Cardiac septum (tissue), 1 donor: ENCODE results near the gene HMX1. TPM values are rescaled to one million over a fixed set of nuclear protein-coding genes. Genes with fewer than 3 reads are reported as not detected.

Experiments used
- DNase-seq: peaks from one replicate; pipeline ENCODE4 v3.0.0-alpha.2; 2020; ENCODE audit warnings: low spot score
- intact Hi-C: fragments of 100-400 bp; cut with DNase I; formaldehyde crosslinking; loops from one replicate; pipeline ENCODE4 v1.14.0; 2022
- total RNA-seq: library from RNA; stranded (reverse); fragmentation: NEBNext Ultra II Directional; extraction: Animal tissue kit (Norgen Biotek cat#: 25700); gene quantifications from one replicate; pipeline ENCODE4 v1.2.1, GENCODE V29; 2021
- donor health status: DM: no; HTN: no; CAD: no.

HMX1 gene
- total RNA-seq, 1 donor from 2014 or later: not detected

DNA sequence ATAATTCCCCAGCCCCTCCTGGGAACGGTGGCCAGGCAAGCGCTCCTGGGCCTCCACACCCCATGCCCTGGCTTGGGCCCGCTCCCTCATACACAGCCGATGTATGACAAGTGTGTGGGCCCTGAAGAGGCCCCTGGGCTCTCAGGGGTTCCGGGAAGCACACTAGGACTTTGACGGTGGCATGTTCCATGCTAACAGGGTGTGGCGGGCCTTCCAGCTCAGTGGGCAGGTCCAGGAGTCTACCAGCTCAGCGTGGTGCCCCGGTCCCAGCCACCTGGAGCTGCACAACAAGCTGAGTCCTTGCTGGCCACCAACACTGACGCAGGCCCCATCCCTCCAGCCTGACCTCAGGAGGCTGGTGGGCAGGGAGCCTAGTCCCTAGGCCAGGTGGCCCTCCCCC lies 24.4 kb upstream of the HMX1 start:
- intact Hi-C loops: no loop called here
- no peak for DNase-seq

GRCh38 chr4:8895295-8895694 lies 23.7 kb upstream of the HMX1 start:
- intact Hi-C loops: no loop called here
- no peak for DNase-seq

DNA sequence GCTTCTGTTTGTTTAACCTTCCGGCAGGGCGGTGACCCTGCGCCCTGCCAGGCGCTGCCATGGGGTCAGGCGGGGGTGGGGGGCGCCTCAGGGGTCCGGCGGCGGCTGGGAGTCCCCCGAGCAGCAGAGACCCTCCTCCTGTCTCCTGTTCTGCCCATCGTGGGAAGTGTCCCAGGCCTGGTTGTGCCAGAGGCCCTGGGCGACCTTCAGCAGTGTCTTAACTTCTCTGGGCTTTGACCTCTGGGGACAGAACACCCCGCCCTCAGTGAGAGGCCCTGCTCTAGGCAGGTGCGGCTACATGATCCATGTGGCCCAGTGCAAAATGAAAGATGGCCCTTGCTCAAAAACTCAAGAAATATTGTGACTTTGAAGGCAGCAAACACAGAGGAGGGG lies 22.8 kb upstream of the HMX1 start:
- intact Hi-C loops: no loop called here
- DNase-seq: no peak

DNA sequence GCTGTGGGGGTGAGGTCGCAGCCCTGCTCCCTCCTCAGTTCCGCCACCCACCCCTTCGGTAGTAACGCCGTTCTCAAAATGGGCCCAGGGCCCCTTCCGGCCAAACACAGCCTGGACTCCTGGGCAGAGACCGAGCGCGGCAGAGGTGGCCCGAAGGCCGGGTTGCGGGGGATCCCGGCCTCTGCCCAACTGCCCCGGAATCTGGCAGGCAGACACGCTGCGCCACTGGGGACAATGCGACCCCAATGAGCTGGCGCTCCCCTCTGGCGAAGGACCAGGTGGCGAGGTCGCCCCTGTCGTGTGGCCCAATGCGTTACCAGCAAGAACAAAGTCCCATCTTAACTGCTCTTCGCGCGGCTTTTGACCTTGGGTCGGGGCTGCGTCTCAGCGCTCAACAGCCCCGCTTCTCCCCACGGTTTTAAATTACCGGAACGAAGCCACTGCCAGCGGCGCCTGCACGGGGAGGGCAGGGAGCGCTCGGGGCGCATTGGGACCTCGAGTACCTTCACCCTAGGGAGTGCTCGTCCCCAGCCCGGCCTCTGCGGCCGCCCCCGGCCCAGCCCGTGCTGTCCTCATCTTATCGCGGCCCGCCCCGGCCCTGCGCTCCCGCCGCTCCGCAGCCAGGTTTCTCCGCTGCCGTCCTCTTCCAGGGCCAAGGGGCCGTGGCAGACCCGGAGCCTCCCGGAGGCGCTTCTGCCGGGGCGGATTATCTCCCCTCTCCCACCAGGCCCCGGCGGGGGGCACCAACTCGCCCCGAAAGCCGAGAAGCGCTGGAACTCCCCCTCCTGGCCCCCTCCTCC lies 22.2 kb upstream of the HMX1 start:
- no peak for DNase-seq
- intact Hi-C loops: no loop called here

DNA sequence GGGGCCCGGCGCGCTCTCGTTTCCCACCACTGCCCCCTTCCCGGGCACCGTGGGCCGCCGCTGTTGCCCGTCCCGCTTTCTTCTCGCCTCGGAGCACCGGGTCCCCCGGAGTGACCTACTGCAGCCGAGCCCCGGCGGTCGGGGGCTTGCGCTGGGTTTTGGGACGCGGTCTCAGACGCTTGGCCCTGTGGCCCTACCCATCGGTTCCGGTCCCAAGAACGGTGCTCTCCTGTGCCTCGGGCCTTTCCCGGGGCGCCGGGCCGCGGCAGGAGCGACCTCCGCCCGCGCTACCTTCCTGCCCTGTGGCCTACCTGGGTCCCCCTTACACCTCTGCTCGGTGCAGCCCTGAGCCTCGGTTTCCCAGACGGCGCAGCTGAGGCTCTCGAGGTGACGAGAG lies 21.6 kb upstream of the HMX1 start:
- no peak for DNase-seq
- intact Hi-C loops: no loop called here

GRCh38 chr4:8892556-8893226 lies 21.1 kb upstream of the HMX1 start:
- DNase-seq: no peak
- intact Hi-C loops: no loop called here

- intact Hi-C loops: no loop called here
- no peak for DNase-seq
Observed at GRCh38 chr4:8891646-8892555, 20.3 kb upstream of the HMX1 start.

DNA sequence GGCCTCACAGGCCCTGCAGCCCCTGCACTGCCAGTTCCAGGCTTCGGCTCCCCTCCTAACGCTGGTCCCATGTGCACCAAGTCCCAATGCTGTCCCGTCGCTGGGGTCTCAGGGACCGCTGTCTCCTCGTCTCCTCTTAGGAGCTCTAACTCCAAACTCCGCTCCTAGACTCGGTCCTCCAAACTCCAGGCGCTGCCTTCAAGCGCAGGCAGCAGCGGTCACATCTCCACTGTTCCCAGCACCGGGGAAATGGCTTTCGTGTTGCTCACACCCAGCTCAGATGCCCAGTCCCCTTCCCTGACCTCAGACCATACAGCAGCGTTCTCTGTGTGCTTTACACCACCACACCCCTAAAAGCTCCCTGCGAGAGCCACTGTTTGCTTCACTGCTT lies 19.6 kb upstream of the HMX1 start:
- DNase-seq: no peak
- intact Hi-C loops: no loop called here

DNA sequence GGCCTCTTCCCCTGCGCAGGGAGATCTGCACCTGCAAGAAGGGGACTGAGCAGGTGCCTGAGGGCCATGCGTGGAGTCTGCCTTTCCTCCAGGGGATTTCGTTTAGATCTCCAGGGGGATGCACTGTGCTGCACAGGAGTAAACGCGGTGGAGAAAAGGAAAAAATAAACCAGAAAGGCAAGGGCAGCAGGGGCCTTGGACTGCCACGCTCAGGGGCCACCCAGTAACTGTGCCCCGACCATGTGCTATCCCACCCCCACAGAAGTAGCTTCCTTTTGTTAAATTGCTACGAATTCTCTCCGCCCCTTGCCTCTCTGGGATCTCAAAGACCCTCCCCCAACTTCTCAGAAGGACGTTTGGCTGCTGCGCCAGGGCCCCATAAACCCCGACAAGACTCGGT lies 17.2 kb upstream of the HMX1 start:
- intact Hi-C loops: loop anchor here (10.0 kb wide), 1 partner anchor 284 kb away; no protein-coding TSS in a partner anchor
- no peak for DNase-seq

DNA sequence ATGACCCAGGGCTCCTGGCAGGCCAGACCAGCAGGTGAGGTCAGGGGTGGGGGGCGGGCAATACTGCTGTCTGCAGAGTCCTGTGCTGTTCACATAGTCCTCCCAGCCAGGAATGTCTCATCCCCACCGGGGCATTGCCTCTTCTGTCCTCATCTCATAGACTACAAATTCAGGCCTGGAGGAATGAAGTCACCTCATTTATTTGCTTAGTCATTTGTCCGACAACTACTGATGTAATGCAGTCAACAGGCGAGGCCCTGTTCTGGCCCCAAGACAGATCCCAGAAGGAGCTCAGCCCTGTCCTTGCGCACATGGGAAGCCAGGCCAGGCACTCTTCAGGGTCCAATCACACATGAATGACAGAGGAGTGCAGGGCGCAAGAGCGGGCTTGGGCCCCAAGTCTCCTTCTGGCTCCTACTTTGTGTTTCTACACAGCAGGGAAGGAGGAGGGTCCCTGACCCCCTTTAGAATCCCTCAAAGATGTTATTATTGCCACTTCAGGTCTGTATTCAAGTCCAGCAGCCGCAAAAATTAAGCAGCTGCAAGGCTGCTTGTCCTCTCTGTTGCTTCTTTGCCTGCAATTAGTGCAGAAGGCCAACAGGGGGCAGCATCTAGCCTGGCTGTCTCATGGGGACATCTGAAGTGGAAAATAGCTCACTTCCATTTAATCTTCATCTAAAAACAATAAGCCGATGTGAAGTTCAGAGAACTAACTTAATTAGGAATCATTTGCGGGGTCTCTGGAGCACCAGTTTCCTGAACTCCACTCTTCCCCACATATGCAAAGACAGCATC lies 15.2 kb upstream of the HMX1 start:
- DNase-seq: no peak
- intact Hi-C loops: loop anchor here (10.0 kb wide), 1 partner anchor 282 kb away; no protein-coding TSS in a partner anchor

DNA sequence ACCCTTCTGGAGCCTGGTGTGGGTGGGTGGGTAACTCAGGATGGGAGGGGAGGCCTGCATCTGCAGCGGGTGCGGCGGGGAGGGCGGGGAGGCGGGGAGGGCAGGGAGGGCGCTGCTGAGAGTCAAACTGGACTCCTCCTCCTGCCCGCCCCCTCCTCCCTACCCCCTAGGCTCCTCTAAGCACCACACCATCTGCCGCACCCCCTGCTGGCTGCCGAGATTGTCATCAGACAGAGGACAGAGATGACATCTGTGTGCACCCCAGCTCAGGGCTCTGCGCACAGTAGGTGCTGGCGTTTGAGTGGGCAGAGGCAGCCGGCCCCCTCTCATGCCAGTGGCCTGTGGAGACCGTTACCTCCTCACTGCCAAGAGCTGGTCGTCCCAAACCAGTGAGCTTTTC lies 10.6 kb upstream of the HMX1 start:
- DNase-seq: no peak
- intact Hi-C loops: loop anchor here (10.0 kb wide), 1 partner anchor 277 kb away; no protein-coding TSS in a partner anchor

- intact Hi-C loops: loop anchor here (10.0 kb wide), 1 partner anchor 276 kb away; no protein-coding TSS in a partner anchor
Observed at GRCh38 chr4:8880851-8881250, 9.2 kb upstream of the HMX1 start.

GRCh38 chr4:8879574-8879973 lies 7.9 kb upstream of the HMX1 start:
- intact Hi-C loops: no loop called here
- DNase-seq: no peak

More at GRCh38 chr4:8880851-8881250, 9.2 kb upstream of the HMX1 start:
- DNase-seq: no peak

GRCh38 chr4:8878421-8878820 lies 6.8 kb upstream of the HMX1 start:
- DNase-seq: no peak
- intact Hi-C loops: no loop called here

GRCh38 chr4:8877780-8878040 lies 6.1 kb upstream of the HMX1 start:
- DNase-seq: no peak
- intact Hi-C loops: no loop called here

DNA sequence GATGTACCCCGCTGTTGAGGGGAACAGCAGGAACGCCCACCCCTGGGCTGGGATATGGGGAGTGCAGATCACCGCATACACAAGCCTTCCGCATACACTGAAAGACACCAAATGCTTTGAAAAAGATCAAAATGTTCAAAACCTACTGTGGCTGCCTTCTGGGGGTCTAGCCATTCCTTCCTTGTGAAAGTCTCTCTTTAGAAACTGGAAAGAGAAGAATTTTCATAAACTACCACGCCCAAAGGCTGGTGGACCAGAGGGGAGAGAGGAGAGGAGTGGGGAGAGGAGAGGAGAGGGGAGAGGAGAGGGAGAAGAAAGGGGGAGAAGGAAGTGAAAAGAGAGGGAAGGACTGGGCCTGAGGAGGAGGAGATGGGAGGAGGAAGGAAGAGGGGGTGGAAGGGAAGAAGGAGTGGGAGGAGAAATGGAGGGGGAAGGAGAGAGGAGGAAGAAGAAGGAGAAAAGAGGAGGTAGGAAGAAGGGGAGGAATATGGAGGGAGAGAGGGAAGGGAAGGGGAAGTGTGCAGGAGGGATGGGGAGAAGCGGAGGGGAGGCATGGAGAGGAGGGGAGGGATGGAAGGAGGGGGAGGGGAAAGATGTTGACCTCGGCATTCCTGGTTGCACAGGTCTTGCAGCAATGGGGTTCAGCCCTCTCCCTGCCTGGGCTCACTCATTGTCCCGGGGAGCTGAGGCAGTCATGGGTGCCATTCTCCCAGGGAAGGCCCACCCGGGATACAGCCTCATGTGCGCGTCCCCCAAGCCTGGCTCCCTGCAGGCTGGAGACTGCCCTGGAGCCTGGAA lies 5.5 kb upstream of the HMX1 start:
- intact Hi-C loops: no loop called here
- no peak for DNase-seq

GRCh38 chr4:8874896-8875680 lies 3.4 kb upstream of the HMX1 start:
- intact Hi-C loops: no loop called here
- DNase-seq: no peak
